BLaER1 (cell line): Measurements from ENCODE around the gene CACNG1.

Experiments used
- H3K27ac ChIP-seq: shearing (Covaris generic); formaldehyde crosslinking; 2 replicates; pipeline ENCODE4 v1.8.1; 2022
- H3K27me3 ChIP-seq: shearing (Covaris generic); formaldehyde crosslinking; 2 replicates; pipeline ENCODE4 v1.8.1; 2022
- H3K36me3 ChIP-seq: shearing (Covaris generic); formaldehyde crosslinking; 2 replicates; pipeline ENCODE4 v1.8.1; 2022
- H3K4me1 ChIP-seq: shearing (Covaris generic); formaldehyde crosslinking; 2 replicates; pipeline ENCODE4 v1.8.1; 2022
- H3K4me2 ChIP-seq: shearing (Covaris generic); formaldehyde crosslinking; 2 replicates; pipeline ENCODE4 v1.8.1; 2022
- H3K4me3 ChIP-seq: shearing (Covaris generic); formaldehyde crosslinking; 2 replicates; pipeline ENCODE4 v1.8.1; 2022
- H3K9ac ChIP-seq: shearing (Covaris generic); formaldehyde crosslinking; 2 replicates; pipeline ENCODE4 v1.8.1; 2022
- H3K9me3 ChIP-seq: shearing (Covaris generic); formaldehyde crosslinking; 2 replicates; pipeline ENCODE4 v1.8.1; 2022
- H4K20me1 ChIP-seq: shearing (Covaris generic); formaldehyde crosslinking; 2 replicates; pipeline ENCODE4 v1.8.1; 2022
- Cebpa-rat ChIP-seq: shearing (Covaris generic); IDR thresholded peaks from 2 replicates; pipeline ENCODE4 v1.8.1; 2022

The CACNG1 gene

DNA sequence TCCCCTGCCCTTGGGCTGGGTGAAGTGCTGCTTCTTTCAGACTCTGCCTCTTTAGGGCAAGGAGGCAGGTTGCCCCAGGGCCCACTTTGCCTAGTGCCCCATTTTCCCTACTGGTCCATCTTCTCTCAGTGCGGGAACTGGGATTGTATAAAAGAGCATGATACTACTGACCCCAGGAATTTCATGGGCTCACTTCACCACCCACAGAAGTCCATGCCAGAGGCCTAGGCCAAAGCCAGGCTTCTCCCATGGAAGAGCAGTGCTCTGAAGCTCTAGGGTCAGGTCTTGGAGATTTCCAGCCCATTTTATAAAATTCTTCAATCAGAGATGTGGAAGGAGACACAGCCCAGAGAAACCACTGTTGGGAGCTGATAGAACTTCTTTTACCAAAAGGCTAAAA, 5.7 kb downstream of the CACNG1 start:
- Histone ChIP-seq H3K27me3 (no peaks in the 10 kb centered on the region), H3K9ac (no peak overlapping the region), H3K27ac (no peak overlapping the region), H4K20me1 (no peaks in the 10 kb centered on the region), H3K9me3 (peaks cover 34% of the 10 kb centered on the region), H3K4me2 (no peak overlapping the region), H3K4me1 (peaks cover 12% of the 10 kb centered on the region; the same call in 1 of the 2 replicates), H3K4me3 (no peak overlapping the region), H3K36me3 (no peaks in the 10 kb centered on the region)
- no peak for TF ChIP-seq Cebpa-rat

DNA sequence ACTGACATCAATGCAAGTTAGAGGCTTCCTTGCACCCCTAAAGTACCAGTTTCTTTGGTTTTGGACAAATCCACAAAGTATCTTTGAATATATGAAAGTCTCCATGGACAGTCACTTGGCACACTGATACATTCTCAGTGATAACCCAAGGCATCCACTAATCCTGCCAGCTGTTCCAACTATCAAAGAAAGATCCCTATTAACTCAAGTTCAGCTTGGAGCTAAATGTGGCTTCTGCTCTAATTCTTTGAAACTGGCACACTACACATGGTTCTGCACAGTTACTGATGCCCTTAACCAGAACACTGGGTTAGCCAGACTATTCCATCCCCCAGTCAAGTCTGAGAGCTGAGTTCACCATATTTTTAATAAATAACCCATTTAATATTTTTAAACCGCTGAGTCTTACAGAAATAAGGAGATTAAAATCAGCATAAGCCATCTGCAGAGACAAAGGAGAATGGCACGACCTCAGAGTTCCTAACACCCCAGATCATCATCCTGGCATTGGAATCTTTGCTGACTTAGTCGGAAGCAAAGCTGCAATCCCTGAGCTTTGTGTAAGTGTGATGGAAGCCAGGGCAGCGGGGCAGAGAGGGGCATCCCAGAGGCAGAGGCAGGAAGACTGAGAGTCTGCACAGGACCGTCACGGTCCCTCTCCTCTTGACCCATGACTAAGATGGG, 6.3 kb downstream of the CACNG1 start:
- Histone ChIP-seq H3K9me3 (peaks cover 37% of the 10 kb centered on the region), H4K20me1 (no peaks in the 10 kb centered on the region), H3K4me3 (no peak overlapping the region), H3K27me3 (no peaks in the 10 kb centered on the region), H3K4me2 (no peak overlapping the region), H3K36me3 (no peaks in the 10 kb centered on the region), H3K27ac (no peak overlapping the region), H3K4me1 (peaks cover 17% of the 10 kb centered on the region; the same call in 1 of the 2 replicates), H3K9ac (no peak overlapping the region)
- TF ChIP-seq Cebpa-rat = no peak

DNA sequence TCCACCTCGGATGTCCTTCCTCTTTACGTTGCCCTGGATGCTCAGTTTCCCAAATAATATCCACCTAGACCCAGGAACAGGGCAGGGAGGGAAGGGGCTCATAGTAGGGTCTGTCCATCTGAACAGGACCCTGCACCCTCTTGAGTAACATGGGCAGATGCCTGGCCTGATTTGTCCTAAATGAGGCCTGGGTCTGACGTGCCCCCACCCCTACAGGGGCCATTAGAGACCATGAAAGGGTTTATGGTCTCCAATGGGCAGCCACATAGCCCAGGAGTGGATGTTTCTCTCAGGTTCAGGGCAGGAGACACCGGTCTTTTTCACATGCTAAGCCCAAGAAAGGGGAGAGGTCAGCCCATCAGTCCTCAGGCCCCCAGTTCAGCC, 6.8 kb downstream of the CACNG1 start:
- Histone ChIP-seq H4K20me1 (no peaks in the 10 kb centered on the region), H3K4me1 (peaks cover 22% of the 10 kb centered on the region), H3K36me3 (no peaks in the 10 kb centered on the region), H3K9ac (no peak overlapping the region), H3K4me2 (no peak overlapping the region), H3K27me3 (no peaks in the 10 kb centered on the region), H3K9me3 (peaks cover 37% of the 10 kb centered on the region), H3K27ac (no peak overlapping the region), H3K4me3 (no peak overlapping the region)
- no peak for TF ChIP-seq Cebpa-rat

DNA sequence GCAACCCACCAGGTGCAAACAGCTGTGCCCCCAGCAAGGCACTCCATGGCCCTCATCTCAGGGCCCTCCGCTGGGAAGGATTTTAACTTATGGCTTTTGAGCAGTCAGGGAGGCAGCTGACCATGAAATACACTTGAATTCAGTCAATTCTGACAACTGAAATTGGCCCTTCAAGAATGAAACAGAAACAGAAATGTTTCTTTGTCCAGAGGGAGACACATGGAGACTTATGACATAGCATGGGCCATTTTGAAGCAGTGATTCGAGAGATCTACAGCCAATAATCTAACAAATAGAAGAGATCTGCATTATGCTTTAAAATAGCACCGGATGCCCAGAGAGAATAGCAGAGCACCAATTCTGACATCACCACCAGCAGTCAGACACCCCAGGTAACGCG, 7.5 kb downstream of the CACNG1 start:
- Histone ChIP-seq H3K4me1 (peaks cover 29% of the 10 kb centered on the region), H3K27me3 (no peaks in the 10 kb centered on the region), H3K27ac (no peak overlapping the region), H3K36me3 (no peaks in the 10 kb centered on the region), H3K4me2 (no peak overlapping the region), H3K9ac (no peak overlapping the region), H3K4me3 (no peak overlapping the region), H4K20me1 (no peaks in the 10 kb centered on the region), H3K9me3 (peaks cover 37% of the 10 kb centered on the region)
- no peak for TF ChIP-seq Cebpa-rat

DNA sequence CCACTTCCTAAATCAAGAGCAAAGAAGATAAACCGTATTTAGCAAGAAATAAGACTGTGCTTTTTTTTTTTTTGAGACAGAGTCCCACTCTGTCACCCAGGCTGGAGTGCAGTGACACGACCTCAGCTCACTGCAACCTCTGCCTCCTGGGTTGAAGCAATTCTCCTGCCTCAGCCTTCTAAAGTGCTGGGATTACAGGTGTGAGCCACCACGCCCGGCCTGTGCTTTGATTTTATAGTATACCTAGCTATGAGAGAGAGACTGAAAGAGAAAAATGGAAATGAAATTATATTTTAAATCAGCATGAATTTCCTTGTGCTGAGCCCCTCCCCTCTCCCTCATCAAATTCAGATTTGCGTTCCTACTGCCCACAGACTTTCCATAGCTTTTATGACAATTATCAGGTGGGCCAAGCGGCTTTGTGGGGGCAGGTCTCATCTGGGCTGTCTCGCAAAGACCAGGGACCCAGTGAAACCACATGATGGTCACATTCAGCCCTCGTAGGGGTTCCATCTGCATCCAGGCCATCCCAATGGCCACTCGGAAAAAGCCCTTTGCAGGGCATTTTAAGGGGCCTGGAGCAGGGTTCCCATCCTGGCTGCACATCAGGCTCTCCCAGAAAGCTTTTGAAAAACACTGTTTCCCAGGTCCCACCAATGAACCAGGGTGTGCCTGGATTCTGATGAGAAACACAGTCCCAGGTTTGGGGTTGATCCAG, 8.5 kb downstream of the CACNG1 start:
- TF ChIP-seq Cebpa-rat = no peak
- peaks cover 35% of the 10 kb centered on the region for H3K4me1 ChIP-seq
- H3K36me3 ChIP-seq = no peaks in the 10 kb centered on the region
- peaks cover 29% of the 10 kb centered on the region for H3K9me3 ChIP-seq
- no peak overlapping the region for H3K4me3 ChIP-seq
- no peak overlapping the region for H3K4me2 ChIP-seq
- no peaks in the 10 kb centered on the region for H4K20me1 ChIP-seq
- H3K27me3 ChIP-seq = no peaks in the 10 kb centered on the region
- no peak overlapping the region for H3K27ac ChIP-seq
- H3K9ac ChIP-seq = no peak overlapping the region

DNA sequence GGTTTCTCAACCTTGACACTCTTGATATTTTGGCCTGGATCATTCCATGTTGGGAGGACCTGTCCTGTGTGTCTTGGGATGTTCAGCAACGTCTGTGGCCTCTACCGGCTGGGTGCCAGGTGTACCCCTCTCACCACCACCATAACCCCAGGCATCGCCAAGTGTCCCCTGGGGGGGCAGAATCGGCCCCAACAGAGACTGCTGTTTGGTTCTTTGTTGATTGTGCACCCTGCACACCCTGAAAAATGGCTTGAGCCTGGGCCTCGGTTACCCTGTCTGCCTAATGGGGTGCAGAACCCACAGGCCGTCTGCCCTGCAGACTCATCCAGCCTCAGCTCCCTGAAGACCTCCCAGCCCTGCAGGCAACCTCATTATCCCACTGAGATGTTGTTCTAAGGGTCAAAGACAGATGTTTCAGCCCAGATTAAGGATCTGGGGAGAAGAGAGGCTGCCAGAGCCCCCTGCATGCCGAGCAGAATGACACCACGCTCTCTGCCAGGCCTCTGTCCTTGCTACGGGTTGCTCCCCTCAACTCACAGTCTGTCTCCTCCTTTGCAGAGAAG, 9.2 kb downstream of the CACNG1 start:
- no peak for TF ChIP-seq Cebpa-rat
- Histone ChIP-seq H3K9ac (no peak overlapping the region), H3K4me1 (peaks cover 35% of the 10 kb centered on the region), H3K9me3 (peaks cover 23% of the 10 kb centered on the region), H3K27me3 (no peaks in the 10 kb centered on the region), H3K4me2 (no peak overlapping the region), H4K20me1 (no peaks in the 10 kb centered on the region), H3K36me3 (no peaks in the 10 kb centered on the region), H3K4me3 (no peak overlapping the region), H3K27ac (0 out of 2 replicates have a peak overlapping the region, but pooled peaks have one; percentile 26)

DNA sequence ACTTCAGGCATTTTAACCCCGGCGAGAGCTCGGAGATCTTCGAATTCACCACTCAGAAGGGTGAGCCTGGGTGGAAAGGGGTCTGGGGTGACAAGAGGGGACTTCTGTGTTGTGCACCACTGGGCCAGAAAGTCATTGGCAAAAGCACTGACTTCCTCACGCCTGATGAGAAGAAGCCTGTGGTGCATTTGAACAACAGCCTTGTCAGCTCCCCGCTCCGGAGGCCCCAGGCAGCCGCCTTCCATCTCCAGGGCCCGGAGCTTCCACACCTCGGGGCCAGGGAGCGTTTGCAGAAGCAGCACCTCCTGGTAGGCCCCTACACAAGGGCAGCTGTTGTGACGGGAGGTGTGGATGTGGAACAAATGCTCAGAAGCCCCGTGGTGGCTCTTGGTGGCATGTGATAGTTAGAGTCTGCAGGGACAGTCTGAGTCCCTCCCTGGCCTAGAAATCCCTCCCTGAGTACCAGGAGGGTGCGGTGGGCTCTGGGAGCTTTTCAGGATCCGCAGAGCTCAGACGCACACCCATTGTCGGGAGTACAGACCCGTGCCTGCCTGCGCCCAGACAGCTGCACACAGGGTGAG, 9.7 kb downstream of the CACNG1 start:
- H3K27ac ChIP-seq = peak overlapping the region; percentile 26; the same call in 1 of the 2 replicates
- no peak overlapping the region for H3K9ac ChIP-seq
- H3K36me3 ChIP-seq = no peaks in the 10 kb centered on the region
- no peaks in the 10 kb centered on the region for H3K27me3 ChIP-seq
- H3K4me2 ChIP-seq = no peak overlapping the region
- no peak overlapping the region for H3K4me3 ChIP-seq
- H3K9me3 ChIP-seq = peaks cover 17% of the 10 kb centered on the region
- H3K4me1 ChIP-seq = peaks cover 35% of the 10 kb centered on the region
- H4K20me1 ChIP-seq = no peaks in the 10 kb centered on the region
- TF ChIP-seq Cebpa-rat = no peak

DNA sequence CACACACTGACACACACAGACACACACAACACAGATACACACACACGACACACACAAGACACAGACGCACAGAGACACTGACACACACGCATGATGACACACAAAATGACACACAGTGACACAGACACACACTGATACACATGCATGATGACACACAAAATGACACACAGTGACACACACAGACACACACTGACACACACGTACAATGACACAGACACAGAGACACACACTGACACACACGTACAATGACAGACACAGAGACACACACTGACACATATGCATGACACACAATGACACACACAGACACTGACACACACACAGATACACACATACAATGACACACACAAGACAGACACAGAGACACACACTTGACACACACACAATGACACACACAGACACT, 10.3 kb downstream of the CACNG1 start:
- H3K4me3 ChIP-seq = no peak overlapping the region
- H3K4me1 ChIP-seq = peaks cover 35% of the 10 kb centered on the region
- no peaks in the 10 kb centered on the region for H3K36me3 ChIP-seq
- H3K27ac ChIP-seq = 0 out of 2 replicates have a peak overlapping the region, but pooled peaks have one; percentile 26
- H3K27me3 ChIP-seq = no peaks in the 10 kb centered on the region
- no peak for TF ChIP-seq Cebpa-rat
- H3K4me2 ChIP-seq = no peak overlapping the region
- H4K20me1 ChIP-seq = no peaks in the 10 kb centered on the region
- peaks cover 12% of the 10 kb centered on the region for H3K9me3 ChIP-seq
- no peak overlapping the region for H3K9ac ChIP-seq

DNA sequence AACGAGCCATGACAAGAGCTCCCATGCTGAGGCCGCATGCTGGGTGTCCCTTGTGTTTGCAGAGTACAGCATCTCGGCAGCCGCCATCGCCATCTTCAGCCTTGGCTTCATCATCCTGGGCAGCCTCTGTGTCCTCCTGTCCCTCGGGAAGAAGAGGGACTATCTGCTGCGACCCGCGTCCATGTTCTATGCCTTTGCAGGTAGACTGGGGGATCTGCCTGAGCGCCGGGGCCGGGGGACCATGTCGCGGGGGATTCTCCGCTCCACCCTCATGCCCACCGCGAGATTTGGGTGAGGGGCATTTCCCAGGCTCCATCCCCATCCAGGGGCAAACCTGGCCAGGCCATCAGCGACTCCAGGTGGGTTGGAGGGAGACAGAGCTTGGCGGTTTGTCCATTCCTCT, 10.7 kb downstream of the CACNG1 start:
- Histone ChIP-seq H3K36me3 (no peaks in the 10 kb centered on the region), H3K9me3 (peaks cover 7% of the 10 kb centered on the region; the same call in 1 of the 2 replicates), H3K4me2 (no peak overlapping the region), H3K27ac (no peak overlapping the region), H4K20me1 (no peaks in the 10 kb centered on the region), H3K4me3 (no peak overlapping the region), H3K27me3 (no peaks in the 10 kb centered on the region), H3K9ac (no peak overlapping the region), H3K4me1 (peaks cover 35% of the 10 kb centered on the region)
- no peak for TF ChIP-seq Cebpa-rat
